HepG2 (cell line): ENCODE measurements around the gene PRR9. TPM values are rescaled to one million over a fixed set of nuclear protein-coding genes. Genes with fewer than 3 reads are reported as not detected.

Experiments
- ATAC-seq: fragments of 200-7000 bp; cut with Tn5 transposase; 3 replicates; pipeline ENCODE4 v1.9.1; 2020; ENCODE audit warnings: mild to moderate bottlenecking, moderate library complexity
- BruUV-seq: library from RNA; stranded (reverse); fragments of 400-500 nt; replicated peaks from 2 replicates; lab custom pipeline; 2021; lab: Mats Ljungman, UMichigan
- CTCF ChIA-PET: fragments of 300-600 bp; formaldehyde crosslinking; extraction: SDS; loops from one replicate; lab custom pipeline; 2021; ENCODE audit warnings: low total read pairs, inconsistent platforms, low intra/inter-chr PET ratio; lab: Yijun Ruan, JAX
- POLR2A ChIA-PET: fragments of 350-600 bp; sonication (Branson Sonifier 250); formaldehyde crosslinking; loops from one replicate; lab custom pipeline; 2020; ENCODE audit warnings: antibody characterized with exemption, inconsistent platforms; lab: Yijun Ruan, JAX
- DNase-seq: peaks from one replicate; pipeline ENCODE4 v3.0.0-alpha.2; 2015; ENCODE audit warnings: low spot score
- FAIRE-seq: peaks from 3 replicates; lab custom pipeline; 2011; peaks lifted over from hg19 to GRCh38; lab: Jason Lieb, UNC
- H2AFZ ChIP-seq: one replicate; pipeline ENCODE4 v1.6.1; 2011; ENCODE audit warnings: low read length, inconsistent platforms
- H3K27ac ChIP-seq: fragments of 300-600 bp; 3 replicates; pipeline ENCODE4 v1.8.0; 2011; ENCODE audit warnings: mixed run types, mild to moderate bottlenecking, mixed read lengths, low read length, inconsistent platforms; ENCODE audit not compliant: insufficient read depth; ENCODE audit errors: extremely low read length
- H3K27me3 ChIP-seq, 2 experiments: fragments of 200-600 bp in 1 of 2; 2 replicates in 1 of 2; 3 replicates in 1 of 2; pipeline versions ENCODE4 v1.6.0 to v1.8.0; 2011; ENCODE audit warnings: low read length in 2 of 2, mild to moderate bottlenecking in 2 of 2, moderate library complexity in 2 of 2, inconsistent platforms in 1 of 2; ENCODE audit not compliant: insufficient read depth in 2 of 2, control insufficient read depth in 1 of 2
- H3K36me3 ChIP-seq, 2 experiments: fragments of 200-600 bp in 1 of 2; replicated peaks in 1 of 2; 2 replicates in 1 of 2; 3 replicates in 1 of 2; pipeline versions ENCODE4 v1.5.1 to v1.8.0; 2011; ENCODE audit warnings: low read length in 2 of 2, inconsistent platforms in 1 of 2; ENCODE audit not compliant: insufficient read depth in 2 of 2, control insufficient read depth in 1 of 2
- H3K4me1 ChIP-seq: 2 replicates; pipeline ENCODE4 v1.5.1; 2012; ENCODE audit warnings: low read length, inconsistent platforms; ENCODE audit not compliant: insufficient read depth
- H3K4me2 ChIP-seq: 2 replicates; pipeline ENCODE4 v1.6.0; 2011; ENCODE audit warnings: low read depth, low read length, inconsistent platforms
- H3K4me3 ChIP-seq, 3 experiments: fragments of 200-600 bp in 1 of 3; sonication (generic), shearing (Covaris generic) in 1 of 3; replicated peaks in 1 of 3; 2 replicates each; pipeline ENCODE4 v1.5.1; 2011 to 2016; ENCODE audit warnings: low read length in 3 of 3, inconsistent platforms in 2 of 3, low read depth in 2 of 3, mild to moderate bottlenecking in 2 of 3, control low read depth in 1 of 3, mixed read lengths in 1 of 3; ENCODE audit not compliant: insufficient read depth in 1 of 3
- H3K79me2 ChIP-seq: one replicate; pipeline ENCODE4 v1.6.1; 2011; ENCODE audit warnings: low read length, inconsistent platforms; ENCODE audit not compliant: insufficient read depth
- H3K9ac ChIP-seq: 2 replicates; pipeline ENCODE4 v1.6.0; 2011; ENCODE audit warnings: mild to moderate bottlenecking, low read depth, low read length, inconsistent platforms; ENCODE audit not compliant: insufficient read depth
- H3K9me3 ChIP-seq: 2 replicates; pipeline ENCODE4 v1.5.1; 2012; ENCODE audit warnings: mild to moderate bottlenecking, low read length
- H4K20me1 ChIP-seq: 2 replicates; pipeline ENCODE4 v1.6.0; 2011; ENCODE audit warnings: inconsistent platforms, mild to moderate bottlenecking, low read length, moderate library complexity; ENCODE audit not compliant: insufficient read depth
- BCL3 ChIP-seq: sonication (generic); formaldehyde crosslinking; IDR thresholded peaks from 2 replicates; pipeline ENCODE4 v1.5.1; 2020; ENCODE audit warnings: mild to moderate bottlenecking, missing genetic modification reagents, moderate library complexity
- KLF13 ChIP-seq: sonication (generic); formaldehyde crosslinking; IDR thresholded peaks from 2 replicates; pipeline ENCODE4 v1.4.0; 2020; ENCODE audit warnings: mild to moderate bottlenecking, missing genetic modification reagents
- MLXIP ChIP-seq: sonication (generic); formaldehyde crosslinking; IDR thresholded peaks from 2 replicates; pipeline ENCODE4 v1.9.0; 2021; ENCODE audit warnings: missing genetic modification reagents, borderline replicate concordance
- ZBTB1 ChIP-seq: sonication (generic); formaldehyde crosslinking; IDR thresholded peaks from 2 replicates; pipeline ENCODE4 v1.4.0; 2020; ENCODE audit warnings: missing genetic modification reagents, borderline replicate concordance
- ZIK1 ChIP-seq: sonication (generic); formaldehyde crosslinking; IDR thresholded peaks from 2 replicates; pipeline ENCODE4 v1.5.0; 2020; ENCODE audit warnings: mild to moderate bottlenecking, low read depth, missing genetic modification reagents, borderline replicate concordance
- ZNF644 ChIP-seq: IDR thresholded peaks from 2 replicates; pipeline ENCODE4 v1.6.1; 2016; ENCODE audit warnings: low read depth
- WGBS: methylation state at CpG from one replicate; pipeline ENCODE4 v1.1.6; 2017; ENCODE audit warnings: low lambda C conversion rate; 5-methylcytosine and 5-hydroxymethylcytosine counted together
- in situ Hi-C: cut with HindIII; loops from 2 replicates; pipeline ENCODE4 v1.10.0; 2017; ENCODE audit warnings: low pct_unique_long_range_greater_than_20kb; ENCODE audit not compliant: extremely low pct_ligation_motif_present
- intact Hi-C: fragments of 100-400 bp; cut with micrococcal nuclease; formaldehyde crosslinking; loops from one replicate; pipeline ENCODE4 v1.10.0; 2022; ENCODE audit not compliant: unreplicated experiment
- polyA plus RNA-seq, 8 experiments: library from polyadenylated mRNA; depleted of rRNA in 3 of 8; stranded (reverse) in 7 of 8; unstranded in 1 of 8; fragments of >200 nt; fragmentation: Illumina TruSeq in 4 of 8; extraction: Trizol in 4 of 8; gene quantifications; 2 replicates each; pipeline versions ENCODE4 v1.2.1 to v1.2.3, GENCODE V29; 2011 to 2016; ENCODE audit warnings: low read depth in 4 of 8, missing spikeins in 1 of 8, mixed read lengths in 1 of 8; ENCODE audit not compliant: insufficient read depth in 1 of 8
- total RNA-seq, 5 experiments: library from RNA; depleted of rRNA; stranded (reverse); fragments of >200 nt; fragmentation: Illumina TruSeq; extraction: Trizol; gene quantifications; 2 replicates each; pipeline ENCODE4 v1.2.3, GENCODE V29; 2016; ENCODE audit warnings: low read depth in 1 of 5

The PRR9 gene
- total and polyA plus RNA-seq, 2 of the 13 experiments (the other 11 are each of a cell fraction or from before 2014, with no cell fraction given) = not detected

GRCh38 chr1:153206631-153207030, 10.8 kb upstream of the PRR9 start:
- H3K79me2 ChIP-seq = no peaks in the 10 kb centered on the region
- FAIRE-seq (no peak), ATAC-seq (no peak), DNase-seq (no peak)
- in situ Hi-C loops = no loop called here
- H3K27ac ChIP-seq = no peak overlapping the region
- ChIA-PET CTCF (no interaction called here), POLR2A (no interaction called here)
- H3K27me3 ChIP-seq = peaks cover 3 to 4% of the 10 kb centered on the region in 2 experiments; a peak in 2 of 5 replicates
- no peaks in the 10 kb centered on the region for H3K36me3 ChIP-seq
- H3K4me2 ChIP-seq = no peak overlapping the region
- no peak overlapping the region for H3K4me3 ChIP-seq
- no TSS peak for BruUV-seq
- no peak overlapping the region for H3K9ac ChIP-seq
- no peak overlapping the region for H2AFZ ChIP-seq
- no peaks in the 10 kb centered on the region for H4K20me1 ChIP-seq
- H3K4me1 ChIP-seq = no peaks in the 10 kb centered on the region
- no peaks in the 10 kb centered on the region for H3K9me3 ChIP-seq
- intact Hi-C loops = no loop called here
- TF ChIP-seq MLXIP (no peak), ZIK1 (CRISPR knock-in tag) (no peak), ZBTB1 (CRISPR knock-in tag) (no peak), ZNF644 (CRISPR knock-in tag) (no peak), BCL3 (CRISPR knock-in tag) (no peak), KLF13 (CRISPR knock-in tag) (no peak)
- WGBS = 4% methylated on average over 9 of the region's 9 CpGs
